Pancreas (tissue), 10 donors: ENCODE measurements around the gene NDUFA8. TPM values are rescaled to one million over a fixed set of nuclear protein-coding genes. Genes with fewer than 3 reads are reported as not detected.

Experiments used
- ATAC-seq, 4 donors: fragments of 200-7000 bp; cut with Tn5 transposase; one replicate each; pipeline versions ENCODE4 v1.8.0 to v1.9.1; 2020; ENCODE audit warnings: mild to moderate bottlenecking in 4 of 4, moderate library complexity in 4 of 4
- DNase-seq, 6 donors: peaks; one replicate each; pipeline ENCODE4 v3.0.0-alpha.2; 2020
- FAIRE-seq: peaks from 2 replicates; lab custom pipeline; 2012; peaks lifted over from hg19 to GRCh38; lab: Jason Lieb, UNC
- H3K27ac ChIP-seq, 4 donors: fragments of 200-600 bp; sonication (generic); 1 replicate in 3 of 4; 2 replicates in 1 of 4; pipeline versions ENCODE4 v1.5.0 to v1.8.0; 2020
- H3K27me3 ChIP-seq, 4 donors: fragments of 200-600 bp; one replicate each; pipeline ENCODE4 v1.8.0; 2021
- H3K36me3 ChIP-seq, 3 donors: fragments of 200-600 bp; sonication (generic) in 1 of 3; one replicate each; pipeline versions ENCODE4 v1.5.0 to v1.8.0; 2020 to 2021
- H3K4me1 ChIP-seq, 3 donors: fragments of 200-600 bp; one replicate each; pipeline ENCODE4 v1.8.0; 2021
- H3K4me3 ChIP-seq, 4 donors: fragments of 200-600 bp; sonication (generic) in 2 of 4; one replicate each; pipeline versions ENCODE4 v1.5.0 to v1.8.0; 2020 to 2021
- H3K9me3 ChIP-seq, 4 donors: fragments of 200-600 bp; one replicate each; pipeline ENCODE4 v1.8.0; 2021
- CTCF ChIP-seq, 4 donors: fragments of 200-600 bp; sonication (generic) in 3 of 4; IDR thresholded peaks; one replicate each; pipeline versions ENCODE4 v1.5.0 to v1.8.0; 2021; ENCODE audit warnings: antibody characterized with exemption in 4 of 4
- WGBS, 2 donors: extraction: QIAGEN DNeasy Blood & Tissue Kit; methylation state at CpG; one replicate each; pipeline ENCODE4 v1.1.7; 2013; 5-methylcytosine and 5-hydroxymethylcytosine counted together
- intact Hi-C, 3 donors: fragments of 100-400 bp; cut with DNase I; formaldehyde crosslinking; loops; one replicate each; pipeline versions ENCODE4 v1.11.1 to v1.14.2; 2022
- polyA plus RNA-seq, 2 donors: library from polyadenylated mRNA; stranded (reverse); fragments of 200-250 nt; gene quantifications; one replicate each; pipeline ENCODE4 v1.2.3, GENCODE V29; 2013
- total RNA-seq, 6 donors: library from RNA; stranded (reverse); fragmentation: NEBNext Ultra II Directional in 4 of 6; extraction: Animal tissue kit (Norgen Biotek cat#: 25700) in 4 of 6; gene quantifications; one replicate each; pipeline versions ENCODE4 v1.2.1 to v1.2.4, GENCODE V29; 2021 to 2023
- donor health status: healthy with polysubstance abuse.
- donor health status: DM: no; HTN: no; CAD: no; lungs with moderate emphysema.
- donor health status: DM: no; HTN: no; CAD: no.
- donor health status: control.
- donor health status: control.
- donor health status: Bipolar disorder and iron deficiency.
- donor health status: DM: yes; HTN: yes; CAD: no.
- donor health status: DM: no; HTN: no; CAD: no.
- donor health status: DM: no; HTN: no; CAD: no.
- donor health status: DM: yes; HTN: yes; CAD: no.

NDUFA8 gene
- total and polyA plus RNA-seq, 8 donors: 10.7 to 37.3 (median 16.4) TPM

- Histone ChIP-seq H3K27ac (no peak overlapping the region), H3K4me3 (no peak overlapping the region), H3K36me3 (no peaks in the 10 kb centered on the region), H3K4me1 (peaks cover 0 to 5% (median 0%) of the 10 kb centered on the region in 3 donors), H3K9me3 (no peaks in the 10 kb centered on the region), H3K27me3 (no peaks in the 10 kb centered on the region)
- intact Hi-C loops: loop anchor here in 1 of 3 donors (5.0 kb wide), 1 partner anchor 219 kb away; no protein-coding TSS in a partner anchor
- WGBS, 2 donors: 83 to 88% methylated on average over 23 to 24 of the region's 24 CpGs
- DNase-seq (no peak), ATAC-seq (no peak), FAIRE-seq (no peak)
- no peak for TF ChIP-seq CTCF (IDR thresholded peaks at IDR 0.05)
Observed at GRCh38 chr9:122128007-122128968, 31.3 kb downstream of the NDUFA8 start.

- Histone ChIP-seq H3K27ac (no peak overlapping the region), H3K36me3 (no peaks in the 10 kb centered on the region), H3K9me3 (no peaks in the 10 kb centered on the region), H3K27me3 (no peaks in the 10 kb centered on the region), H3K4me1 (peaks cover 0 to 5% (median 0%) of the 10 kb centered on the region in 3 donors), H3K4me3 (no peak overlapping the region)
- FAIRE-seq: no peak
- ATAC-seq: no peak
- no peak for TF ChIP-seq CTCF (IDR thresholded peaks at IDR 0.05)
- no peak for DNase-seq
- intact Hi-C loops: loop anchor here in 2 of 3 donors (2.0 to 5.0 kb wide), 2 partner anchors 220 to 223 kb away; no protein-coding TSS in a partner anchor
- WGBS, 2 donors: 67 to 71% methylated on average over 10 of the region's 10 CpGs
Observed at GRCh38 chr9:122127396-122127798, 32.2 kb downstream of the NDUFA8 start.

GRCh38 chr9:122126331-122127261 is 33.0 kb downstream of the NDUFA8 start:
- H3K36me3 ChIP-seq: no peaks in the 10 kb centered on the region
- WGBS, 2 donors: 6 to 11% methylated on average over 64 of the region's 64 CpGs
- FAIRE-seq (no peak), DNase-seq (no peak), ATAC-seq (no peak)
- H3K4me1 ChIP-seq: peaks cover 0 to 5% (median 0%) of the 10 kb centered on the region in 3 donors
- H3K27me3 ChIP-seq: no peaks in the 10 kb centered on the region
- intact Hi-C loops: loop anchor here in 2 of 3 donors (2.0 to 5.0 kb wide), 2 partner anchors 221 to 224 kb away; no protein-coding TSS in a partner anchor
- no peak overlapping the region for H3K27ac ChIP-seq
- H3K4me3 ChIP-seq: peak overlapping the region in 1 of 4 donors; percentile 15
- H3K9me3 ChIP-seq: no peaks in the 10 kb centered on the region
- no peak for TF ChIP-seq CTCF (IDR thresholded peaks at IDR 0.05)

GRCh38 chr9:122125509-122126330 is 33.9 kb downstream of the NDUFA8 start:
- peak in 1 of 6 donors; percentile 31 for DNase-seq
- intact Hi-C loops: loop anchor here in 2 of 3 donors (2.0 to 5.0 kb wide), 2 partner anchors 222 to 225 kb away; no protein-coding TSS in a partner anchor
- Histone ChIP-seq H3K9me3 (no peaks in the 10 kb centered on the region), H3K4me1 (peaks cover 0 to 5% (median 0%) of the 10 kb centered on the region in 3 donors), H3K36me3 (no peaks in the 10 kb centered on the region), H3K27ac (no peak overlapping the region), H3K4me3 (no peak overlapping the region), H3K27me3 (no peaks in the 10 kb centered on the region)
- ATAC-seq: peak in 3 of 4 donors; percentile 2 to 16 (median 8)
- 31 to 32% methylated on average over 19 to 21 of the region's 21 CpGs for WGBS, 2 donors
- FAIRE-seq: no peak
- TF ChIP-seq CTCF (IDR thresholded peaks at IDR 0.05): no peak
